Stimulated activated naive CD8-positive, alpha-beta T cell treated with anti-CD3 and anti-CD28 coated beads, Interleukin-15, amount 100 ng/mL, for 72 hours (primary cell): ENCODE results near the gene NGFR.
A peak's percentile ranks its signal among the peaks of the same experiment; 100 is the strongest.

Experiments
- ATAC-seq: fragments of 150-1000 bp; cut with Tn5 transposase; 2 replicates; pipeline ENCODE4 v1.10.0; 2021; ENCODE audit warnings: mild to moderate bottlenecking, moderate library complexity
- DNase-seq, 2 donors: peaks; one replicate each; pipeline ENCODE4 v3.0.0; 2021 to 2022
- H3K27ac Mint-ChIP-seq, 2 donors: one replicate each; pipeline ENCODE4 v1.8.0; 2022; ENCODE audit warnings: mild to moderate bottlenecking in 2 of 2, mixed read lengths in 2 of 2, moderate library complexity in 2 of 2
- H3K27me3 Mint-ChIP-seq: one replicate; pipeline ENCODE4 v1.8.0; 2022; ENCODE audit warnings: mixed read lengths
- H3K4me1 Mint-ChIP-seq: one replicate; pipeline ENCODE4 v1.8.0; 2022; ENCODE audit warnings: mild to moderate bottlenecking, mixed read lengths
- H3K4me3 Mint-ChIP-seq, 2 donors: one replicate each; pipeline ENCODE4 v1.8.0; 2022; ENCODE audit warnings: mild to moderate bottlenecking in 2 of 2, mixed read lengths in 2 of 2, moderate library complexity in 1 of 2
- H3K9me3 Mint-ChIP-seq, 2 donors: one replicate each; pipeline ENCODE4 v1.8.0; 2022; ENCODE audit warnings: mixed read lengths in 2 of 2

NGFR gene

GRCh38 chr17:49483599-49484509, 11.2 kb upstream of the NGFR start:
- H3K4me3 Mint-ChIP-seq: no peak overlapping the region
- DNase-seq (no peak), ATAC-seq (no peak)
- H3K9me3 Mint-ChIP-seq: no peaks in the 10 kb centered on the region
- H3K27me3 Mint-ChIP-seq: peaks cover 71% of the 10 kb centered on the region
- H3K4me1 Mint-ChIP-seq: peaks cover 12% of the 10 kb centered on the region
- peak overlapping the region in 1 of 2 donors; percentile 72 for H3K27ac Mint-ChIP-seq

- Mint-ChIP-seq H3K4me3 (no peak overlapping the region), H3K27ac (peak overlapping the region in 1 of 2 donors; percentile 15), H3K9me3 (no peaks in the 10 kb centered on the region), H3K27me3 (peaks cover 70% of the 10 kb centered on the region), H3K4me1 (peaks cover 12% of the 10 kb centered on the region)
- DNase-seq (no peak), ATAC-seq (no peak)
Measured at GRCh38 chr17:49484588-49484987, 10.5 kb upstream of the NGFR start.

GRCh38 chr17:49486012-49486641, 9.0 kb upstream of the NGFR start:
- Mint-ChIP-seq H3K4me1 (peaks cover 12% of the 10 kb centered on the region), H3K27ac (peak overlapping the region in 1 of 2 donors; percentile 12), H3K9me3 (no peaks in the 10 kb centered on the region), H3K27me3 (peaks cover 82% of the 10 kb centered on the region), H3K4me3 (peak overlapping the region; percentile 35 to 64)
- DNase-seq: no peak
- peak; percentile 23 for ATAC-seq

GRCh38 chr17:49487183-49487582, 7.9 kb upstream of the NGFR start:
- no peak for ATAC-seq

DNA sequence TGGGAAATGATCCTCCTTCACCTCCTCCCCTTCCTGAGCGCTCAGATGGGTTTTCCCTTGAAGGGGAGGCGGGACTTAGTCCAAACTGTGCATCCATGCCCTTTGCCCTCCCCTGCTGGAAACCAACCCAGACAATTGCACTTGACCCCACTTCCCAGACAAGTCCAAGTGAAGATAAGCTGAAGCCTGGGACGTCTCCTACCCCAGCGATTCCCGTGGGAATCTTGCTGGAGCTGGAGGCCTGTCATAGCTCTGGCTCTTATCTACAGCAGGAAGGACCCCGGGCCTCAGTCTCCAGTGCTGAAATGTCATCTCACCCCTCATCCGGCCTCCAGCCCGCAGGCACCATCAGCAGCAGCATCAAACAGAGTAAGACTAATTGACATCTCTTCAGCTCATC, 6.5 kb upstream of the NGFR start:
- Mint-ChIP-seq H3K9me3 (no peaks in the 10 kb centered on the region), H3K4me1 (peaks cover 12% of the 10 kb centered on the region), H3K27me3 (peaks cover 81% of the 10 kb centered on the region), H3K4me3 (no peak overlapping the region), H3K27ac (no peak overlapping the region)
- no peak for ATAC-seq
- no peak for DNase-seq

More at GRCh38 chr17:49487183-49487582, 7.9 kb upstream of the NGFR start:
- no peak overlapping the region for H3K27ac Mint-ChIP-seq
- no peak overlapping the region for H3K4me3 Mint-ChIP-seq
- no peak for DNase-seq
- H3K4me1 Mint-ChIP-seq: peaks cover 12% of the 10 kb centered on the region
- no peaks in the 10 kb centered on the region for H3K9me3 Mint-ChIP-seq
- peaks cover 88% of the 10 kb centered on the region for H3K27me3 Mint-ChIP-seq

DNA sequence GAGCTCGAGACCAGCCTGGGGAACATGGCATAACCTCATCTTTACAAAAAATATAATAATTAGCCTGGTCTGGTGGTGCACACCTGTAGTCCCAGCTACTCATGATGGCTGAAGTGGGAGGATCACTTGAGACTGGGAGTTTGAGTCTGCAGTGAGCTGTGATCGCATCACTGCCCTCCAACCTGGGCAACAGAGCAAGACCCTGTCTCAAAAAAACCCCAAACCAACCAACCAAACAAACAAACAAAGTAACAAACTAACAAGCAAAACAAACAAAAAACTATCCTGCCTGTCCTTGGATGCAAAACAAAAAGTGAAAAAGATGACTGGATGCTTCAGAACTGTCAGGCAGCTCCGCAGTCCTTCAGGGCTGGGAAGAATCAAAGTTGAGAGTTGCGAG, 5.7 kb upstream of the NGFR start:
- no peaks in the 10 kb centered on the region for H3K9me3 Mint-ChIP-seq
- H3K4me3 Mint-ChIP-seq: no peak overlapping the region
- DNase-seq (no peak), ATAC-seq (no peak)
- H3K4me1 Mint-ChIP-seq: peaks cover 14% of the 10 kb centered on the region
- H3K27ac Mint-ChIP-seq: no peak overlapping the region
- peaks cover 81% of the 10 kb centered on the region for H3K27me3 Mint-ChIP-seq

DNA sequence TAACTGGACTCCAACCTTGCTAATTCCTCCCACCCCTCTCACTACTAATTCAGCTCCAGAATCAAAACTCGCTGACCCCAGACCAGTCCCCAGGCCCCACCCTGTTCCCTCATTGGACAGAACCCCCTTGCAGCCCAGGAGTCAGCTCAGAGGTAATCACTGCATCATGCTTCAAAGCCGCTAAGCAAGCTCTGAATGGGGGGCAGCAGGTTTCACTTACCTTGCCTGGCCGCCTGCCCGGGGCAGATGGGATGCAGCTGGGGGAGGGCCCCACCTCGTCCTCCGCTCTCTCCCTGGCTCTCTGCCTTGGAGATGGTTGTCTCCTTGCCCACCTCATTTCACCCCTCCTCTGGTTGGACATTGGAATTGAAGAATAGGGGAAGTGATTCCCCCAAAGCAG, 4.8 kb upstream of the NGFR start:
- Mint-ChIP-seq H3K27ac (no peak overlapping the region), H3K4me3 (no peak overlapping the region), H3K4me1 (peaks cover 21% of the 10 kb centered on the region), H3K27me3 (peaks cover 81% of the 10 kb centered on the region), H3K9me3 (no peaks in the 10 kb centered on the region)
- ATAC-seq (no peak), DNase-seq (no peak)

GRCh38 chr17:49491192-49491769, 3.8 kb upstream of the NGFR start:
- Mint-ChIP-seq H3K4me1 (peaks cover 23% of the 10 kb centered on the region), H3K27ac (no peak overlapping the region), H3K9me3 (no peaks in the 10 kb centered on the region), H3K27me3 (peaks cover 81% of the 10 kb centered on the region), H3K4me3 (no peak overlapping the region)
- ATAC-seq: no peak
- DNase-seq: no peak

- H3K27ac Mint-ChIP-seq: no peak overlapping the region
- H3K9me3 Mint-ChIP-seq: no peaks in the 10 kb centered on the region
- H3K4me3 Mint-ChIP-seq: peak overlapping the region; percentile 80 to 86
- DNase-seq: no peak
- H3K27me3 Mint-ChIP-seq: peaks cover 89% of the 10 kb centered on the region
- H3K4me1 Mint-ChIP-seq: peaks cover 39% of the 10 kb centered on the region
- no peak for ATAC-seq
Measured at GRCh38 chr17:49494399-49494985, 601 bp upstream of the NGFR start.

DNA sequence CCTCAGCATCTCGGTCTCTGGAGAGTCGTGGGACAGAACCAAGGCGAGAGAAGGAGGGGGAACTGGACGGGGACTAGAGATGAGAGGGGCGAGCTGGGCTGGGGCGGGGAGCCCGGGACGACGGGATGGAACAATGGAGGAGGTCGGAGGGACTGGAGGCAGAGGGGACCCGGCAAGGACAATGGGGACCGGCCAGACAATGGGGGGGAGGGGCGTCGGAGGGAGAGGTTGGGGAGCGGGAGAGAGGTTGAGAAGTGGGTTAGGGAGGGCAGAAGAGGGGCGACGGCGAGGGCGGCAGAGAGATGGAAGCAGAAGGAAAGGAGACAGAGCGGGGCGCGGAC, 719 bp downstream of the NGFR start:
- Mint-ChIP-seq H3K4me3 (peak overlapping the region; percentile 75 to 83), H3K9me3 (no peaks in the 10 kb centered on the region), H3K27me3 (peaks cover 89% of the 10 kb centered on the region), H3K4me1 (peaks cover 39% of the 10 kb centered on the region), H3K27ac (no peak overlapping the region)
- ATAC-seq (no peak), DNase-seq (no peak)

DNA sequence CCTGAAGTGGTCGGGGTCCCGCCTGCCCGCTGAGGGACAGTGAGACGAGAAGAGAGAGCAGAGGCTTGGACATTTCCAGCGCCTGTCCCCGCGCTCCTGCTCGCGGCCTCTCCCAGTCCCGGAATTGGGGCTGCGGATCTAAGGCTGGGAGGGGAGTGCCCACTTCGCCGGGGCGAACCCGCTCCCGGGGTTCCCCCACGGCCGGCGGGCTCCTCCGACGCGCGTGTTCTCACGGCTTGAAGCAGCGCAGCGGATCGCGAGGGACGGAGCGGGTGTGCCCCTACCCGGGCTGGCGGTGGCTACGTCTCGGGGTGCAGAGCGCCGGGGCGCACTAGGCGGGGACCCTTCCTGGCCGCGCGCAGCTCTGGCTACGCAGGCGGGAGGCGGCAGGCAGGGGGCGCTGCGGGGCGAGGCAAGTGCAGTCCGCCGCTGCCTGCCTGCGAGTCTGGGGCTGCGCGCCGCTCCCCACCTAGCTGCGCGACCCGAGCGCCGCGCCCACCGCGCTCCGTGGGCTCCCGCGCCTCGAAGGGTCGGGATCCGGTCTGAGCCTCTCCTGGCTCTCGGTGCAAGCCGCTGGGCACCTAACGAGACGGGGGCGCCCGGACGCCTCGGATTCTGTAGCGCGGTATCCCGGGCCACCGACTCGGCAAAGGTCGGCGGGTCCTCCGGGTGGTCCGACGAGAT, 1.2 kb downstream of the NGFR start:
- Mint-ChIP-seq H3K4me1 (peaks cover 39% of the 10 kb centered on the region), H3K27me3 (peaks cover 89% of the 10 kb centered on the region), H3K27ac (no peak overlapping the region), H3K9me3 (no peaks in the 10 kb centered on the region), H3K4me3 (peak overlapping the region; percentile 75 to 83)
- ATAC-seq (peak; percentile 87), DNase-seq (peak; percentile 82 to 87)

GRCh38 chr17:49496867-49497147, 1.7 kb downstream of the NGFR start:
- Mint-ChIP-seq H3K27me3 (peaks cover 90% of the 10 kb centered on the region), H3K4me3 (peak overlapping the region; percentile 75 to 83), H3K9me3 (no peaks in the 10 kb centered on the region), H3K27ac (no peak overlapping the region), H3K4me1 (peaks cover 39% of the 10 kb centered on the region)
- no peak for ATAC-seq
- peak; percentile 12 to 16 for DNase-seq

DNA sequence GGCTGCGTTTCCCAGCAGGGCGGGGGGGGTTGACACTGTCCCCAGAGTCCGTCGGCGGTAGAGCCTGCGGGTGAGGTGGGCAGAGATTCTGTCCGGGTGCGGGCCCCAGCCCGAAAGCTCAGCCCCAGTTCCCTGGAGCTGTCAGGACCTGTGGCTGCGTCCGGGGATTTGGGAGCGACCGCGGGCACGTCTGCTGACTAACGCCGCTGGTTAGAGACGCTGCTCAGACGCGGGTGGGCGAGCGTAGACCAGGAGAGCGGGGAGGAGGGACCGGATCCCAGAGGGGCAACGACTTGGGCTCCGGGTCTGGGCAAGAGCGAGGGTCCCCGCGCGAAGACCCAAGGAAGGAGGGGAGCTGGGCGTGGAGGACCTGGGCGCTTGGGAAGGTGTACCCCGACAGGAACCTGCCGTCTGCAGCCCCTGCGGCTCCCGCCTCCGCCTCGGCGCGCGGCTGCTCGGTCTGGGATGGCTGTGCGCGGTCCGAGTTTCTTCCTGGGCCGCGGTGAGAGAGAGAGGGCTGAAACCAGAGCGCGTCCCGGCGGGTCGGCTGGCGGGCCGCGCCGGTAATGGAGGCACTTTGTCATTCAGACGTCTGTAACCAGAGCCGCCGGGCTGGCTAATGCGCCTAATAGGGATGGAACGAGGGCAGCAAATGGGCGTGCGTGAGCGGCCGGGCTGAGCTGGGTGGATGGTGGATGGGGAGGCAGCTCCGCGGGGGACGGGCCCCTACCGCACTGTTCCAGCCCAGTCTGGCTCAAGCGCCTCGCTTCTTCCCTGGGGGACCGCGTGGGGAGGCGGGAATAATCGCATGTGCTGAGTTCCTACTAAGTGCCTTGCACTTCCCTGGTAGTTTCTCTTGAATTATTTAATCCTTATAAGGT, 2.3 kb downstream of the NGFR start:
- peaks cover 39% of the 10 kb centered on the region for H3K4me1 Mint-ChIP-seq
- no peak for ATAC-seq
- no peak overlapping the region for H3K27ac Mint-ChIP-seq
- no peaks in the 10 kb centered on the region for H3K9me3 Mint-ChIP-seq
- peaks cover 93% of the 10 kb centered on the region for H3K27me3 Mint-ChIP-seq
- peak; percentile 17 to 31 for DNase-seq
- peak overlapping the region; percentile 75 to 83 for H3K4me3 Mint-ChIP-seq

DNA sequence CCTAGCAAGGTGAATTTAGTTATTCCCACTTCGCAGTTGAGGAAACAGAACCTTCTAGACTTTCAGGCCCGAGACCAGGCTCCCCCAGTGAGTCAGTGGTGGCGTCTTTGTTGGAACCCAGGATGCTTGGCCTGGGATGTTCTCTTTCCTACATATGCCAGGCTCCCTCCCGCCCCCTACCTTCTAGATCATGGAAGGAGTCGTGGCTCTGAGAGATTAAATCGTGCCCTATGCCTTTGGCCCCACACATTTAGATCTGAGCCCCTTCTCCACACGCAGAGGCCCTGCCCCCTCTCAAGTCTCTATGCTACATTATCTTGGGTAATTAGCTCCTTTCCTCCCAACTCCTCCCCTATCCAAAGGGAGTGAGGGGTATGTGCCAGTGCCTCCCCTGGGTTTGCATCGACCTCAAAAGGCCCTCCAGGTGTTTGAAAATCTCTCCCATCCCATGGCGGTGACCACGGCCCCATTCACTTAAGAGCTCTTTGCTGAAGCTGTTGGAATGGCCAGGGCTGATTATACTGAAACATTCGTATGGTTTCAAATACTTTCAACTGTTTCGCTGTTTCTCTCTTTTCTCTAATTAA, 3.0 kb downstream of the NGFR start:
- H3K4me1 Mint-ChIP-seq: peaks cover 39% of the 10 kb centered on the region
- peak overlapping the region; percentile 11 to 75 for H3K4me3 Mint-ChIP-seq
- H3K9me3 Mint-ChIP-seq: no peaks in the 10 kb centered on the region
- DNase-seq: no peak
- peaks cover 100% of the 10 kb centered on the region for H3K27me3 Mint-ChIP-seq
- ATAC-seq: no peak
- H3K27ac Mint-ChIP-seq: no peak overlapping the region
